Left colon (tissue), 2 donors: ENCODE measurements around the gene MYBPC2. TPM values are rescaled to one million over a fixed set of nuclear protein-coding genes. Genes with fewer than 3 reads are reported as not detected.

ENCODE experiments used
- ATAC-seq: fragments of 200-7000 bp; cut with Tn5 transposase; one replicate; pipeline ENCODE4 v1.9.1; 2020; ENCODE audit warnings: mild to moderate bottlenecking, moderate library complexity
- DNase-seq, 2 donors: peaks; one replicate each; pipeline ENCODE4 v3.0.0-alpha.2; 2020
- intact Hi-C, 2 donors: fragments of 100-400 bp; cut with DNase I in 1 of 2; cut with micrococcal nuclease in 1 of 2; formaldehyde crosslinking; loops; one replicate each; pipeline versions ENCODE4 v1.11.2 to v1.14.0; 2022; cut with DNase I, micrococcal nuclease
- total RNA-seq, 2 donors: library from RNA; stranded (reverse); fragmentation: NEBNext Ultra II Directional; extraction: Animal tissue kit (Norgen Biotek cat#: 25700); gene quantifications; one replicate each; pipeline ENCODE4 v1.2.1, GENCODE V29; 2021
- donor health status: DM: no; HTN: no; CAD: no.
- donor health status: DM: yes; HTN: yes; CAD: no.

The MYBPC2 gene
- total RNA-seq, 2 donors from 2014 or later, result 0.06 TPM; not detected in 1

DNA sequence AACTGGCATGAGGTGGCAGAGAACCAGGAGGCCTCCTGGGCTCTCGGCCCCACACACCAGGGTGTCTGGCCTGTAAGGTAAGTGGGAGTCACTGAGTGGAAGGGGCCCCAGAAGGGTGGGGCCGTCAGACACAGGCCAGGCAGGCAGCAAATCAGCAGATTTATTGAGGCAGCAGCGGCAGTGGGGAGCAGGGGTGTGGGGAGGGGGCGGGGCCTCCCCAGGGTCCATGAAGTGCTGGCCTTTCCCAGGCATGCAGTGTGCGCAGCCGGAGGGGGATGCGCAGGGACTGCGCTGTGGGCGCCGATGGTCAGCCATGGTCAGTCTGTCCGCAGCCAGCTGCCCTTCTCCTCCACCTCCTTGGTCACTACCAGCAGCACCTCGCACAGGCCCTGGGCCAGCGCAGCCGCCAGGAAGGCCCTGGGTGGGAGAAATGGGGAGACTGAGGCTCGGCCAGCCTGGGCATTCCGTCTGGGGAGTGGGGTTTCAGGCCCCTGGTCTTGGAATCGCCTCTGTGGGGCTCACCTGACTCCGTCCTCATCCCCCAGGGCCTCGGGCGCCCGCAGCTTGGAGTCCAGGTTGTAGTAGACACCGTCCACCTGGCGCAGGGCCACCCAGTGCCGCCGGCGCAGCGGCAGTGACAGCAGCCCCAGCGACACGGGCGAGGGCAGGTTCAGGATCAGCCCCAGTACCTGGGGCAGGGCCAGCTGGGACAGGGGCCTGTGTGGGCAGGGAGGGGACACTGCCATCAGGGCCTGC is 73.3 kb downstream of the MYBPC2 start:
- ATAC-seq (no peak), DNase-seq (no peak)
- intact Hi-C loops, result no loop called here

DNA sequence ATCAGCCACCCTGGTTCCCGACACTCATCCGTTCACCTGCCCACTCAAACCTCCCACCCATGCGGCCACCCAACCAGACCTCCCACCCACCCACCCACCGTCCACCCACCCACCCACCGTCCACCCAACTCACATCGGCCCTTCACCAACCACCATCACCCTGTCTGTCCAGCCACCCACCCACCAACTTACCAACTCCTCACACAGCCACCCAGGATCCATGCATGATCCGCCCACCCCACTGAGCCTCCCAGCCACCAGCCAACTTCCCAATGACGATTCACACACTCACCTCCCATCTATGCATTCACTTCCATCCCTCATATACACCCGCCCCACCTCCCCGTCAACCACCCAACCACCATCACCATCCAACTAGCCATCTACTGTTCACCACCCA is 74.0 kb downstream of the MYBPC2 start:
- intact Hi-C loops, result no loop called here
- ATAC-seq (no peak), DNase-seq (no peak)

DNA sequence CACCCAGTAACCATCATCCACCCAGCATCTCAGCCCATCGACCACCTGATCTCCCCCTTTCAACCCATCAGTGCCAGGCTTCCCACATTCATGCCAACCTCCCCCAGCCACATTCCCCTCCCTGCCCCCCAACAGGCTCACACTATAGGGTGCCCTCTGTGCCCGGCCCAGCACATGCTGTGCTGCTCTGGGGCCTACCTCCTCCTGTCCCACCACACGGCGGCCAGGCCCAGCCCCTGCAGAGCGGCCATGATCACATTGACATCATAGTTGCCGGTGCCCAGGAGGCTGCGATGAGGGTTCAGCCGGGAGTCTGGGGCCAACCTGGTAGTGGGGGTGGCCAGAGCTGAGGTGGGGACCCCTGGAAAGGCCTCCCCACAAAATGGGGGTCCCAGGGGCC is 74.7 kb downstream of the MYBPC2 start:
- DNase-seq, result no peak
- intact Hi-C loops, result no loop called here
- no peak for ATAC-seq

DNA sequence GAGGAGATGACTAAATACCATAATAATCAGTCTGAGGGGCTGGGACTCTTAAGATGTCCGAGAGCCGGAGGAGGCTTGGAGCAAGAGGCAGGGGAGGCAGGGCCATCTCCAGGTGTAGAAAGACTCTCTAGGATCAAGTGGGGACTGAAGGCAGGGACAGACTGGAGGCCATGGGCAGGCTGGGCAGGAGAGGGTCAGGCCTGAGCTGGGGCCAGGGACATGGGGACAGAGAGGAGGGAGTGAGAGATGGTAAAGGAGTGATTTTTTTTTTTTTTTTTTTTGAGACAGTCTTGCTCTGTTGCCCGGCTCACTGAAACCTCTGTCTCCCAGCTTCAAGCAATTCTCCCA is 76.1 kb downstream of the MYBPC2 start:
- intact Hi-C loops, result no loop called here
- ATAC-seq (no peak), DNase-seq (no peak)

DNA sequence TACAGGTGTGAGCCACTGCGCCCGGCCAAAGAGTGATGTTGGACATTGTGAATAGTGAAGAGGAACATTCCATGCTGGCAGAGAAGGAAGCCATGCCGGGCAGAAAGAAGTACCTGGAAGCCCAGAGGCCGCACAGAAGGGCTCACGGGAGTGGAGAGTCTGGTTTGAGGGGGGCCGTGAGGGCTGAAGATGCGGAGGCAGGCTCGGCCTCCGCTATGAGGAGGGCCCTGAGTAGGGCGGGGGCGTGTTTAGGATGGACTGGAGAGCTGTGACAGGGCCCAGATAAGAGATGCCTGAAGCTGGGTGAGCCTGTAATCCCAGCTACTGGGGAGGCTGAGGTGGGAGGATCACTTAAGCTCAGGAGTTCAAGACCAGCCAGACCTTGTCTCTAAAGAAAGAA is 76.7 kb downstream of the MYBPC2 start:
- intact Hi-C loops, result no loop called here
- no peak for ATAC-seq
- DNase-seq, result no peak

DNA sequence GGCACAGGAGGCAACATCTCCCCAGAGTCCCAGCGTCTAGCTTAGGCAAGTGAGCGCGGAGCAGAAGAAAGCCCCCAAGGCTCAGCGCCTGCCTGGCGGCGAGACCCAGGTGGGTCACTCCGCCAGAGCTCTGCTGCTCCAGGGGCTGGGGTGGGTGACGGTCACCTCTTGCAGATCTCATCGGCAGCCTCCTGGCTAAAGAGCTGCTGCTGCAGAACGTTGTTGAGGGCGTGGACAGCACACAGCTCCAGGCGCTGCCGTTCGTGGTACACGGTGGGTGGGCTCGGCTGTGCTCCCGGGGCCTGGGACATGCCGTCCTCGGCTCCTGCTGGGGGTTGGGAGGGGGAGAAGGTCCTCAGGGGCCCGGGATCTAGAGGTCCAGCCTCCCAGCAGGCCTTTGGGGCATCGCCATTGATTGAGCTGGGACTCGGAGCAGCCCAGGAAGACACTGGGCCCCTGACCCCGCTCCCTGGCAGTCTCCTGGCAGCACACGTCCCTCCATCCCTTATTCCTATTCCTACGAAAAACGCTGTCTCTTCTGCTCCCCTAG is 77.5 kb downstream of the MYBPC2 start:
- intact Hi-C loops, result no loop called here
- ATAC-seq (no peak), DNase-seq (peak in 1 of 2 donors; percentile 42)

DNA sequence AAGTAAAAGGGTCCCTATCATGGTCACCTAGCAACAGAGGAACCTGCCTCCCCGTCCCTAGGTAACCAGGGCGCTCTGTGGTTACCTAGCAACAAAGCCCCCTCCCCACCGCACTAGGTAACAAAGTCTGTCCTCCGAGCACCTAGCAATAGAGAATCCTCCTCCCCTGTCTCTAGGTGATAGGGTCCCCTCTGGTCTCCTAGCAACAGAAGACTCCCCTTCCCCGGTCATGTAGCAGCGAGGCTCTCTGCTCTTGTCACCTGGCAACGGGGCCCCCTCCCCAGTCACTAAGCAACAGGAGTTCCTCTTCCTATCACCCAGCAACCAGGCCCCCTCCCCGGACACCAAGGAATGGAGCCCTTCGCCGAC is 78.0 kb downstream of the MYBPC2 start:
- ATAC-seq, result no peak

DNA sequence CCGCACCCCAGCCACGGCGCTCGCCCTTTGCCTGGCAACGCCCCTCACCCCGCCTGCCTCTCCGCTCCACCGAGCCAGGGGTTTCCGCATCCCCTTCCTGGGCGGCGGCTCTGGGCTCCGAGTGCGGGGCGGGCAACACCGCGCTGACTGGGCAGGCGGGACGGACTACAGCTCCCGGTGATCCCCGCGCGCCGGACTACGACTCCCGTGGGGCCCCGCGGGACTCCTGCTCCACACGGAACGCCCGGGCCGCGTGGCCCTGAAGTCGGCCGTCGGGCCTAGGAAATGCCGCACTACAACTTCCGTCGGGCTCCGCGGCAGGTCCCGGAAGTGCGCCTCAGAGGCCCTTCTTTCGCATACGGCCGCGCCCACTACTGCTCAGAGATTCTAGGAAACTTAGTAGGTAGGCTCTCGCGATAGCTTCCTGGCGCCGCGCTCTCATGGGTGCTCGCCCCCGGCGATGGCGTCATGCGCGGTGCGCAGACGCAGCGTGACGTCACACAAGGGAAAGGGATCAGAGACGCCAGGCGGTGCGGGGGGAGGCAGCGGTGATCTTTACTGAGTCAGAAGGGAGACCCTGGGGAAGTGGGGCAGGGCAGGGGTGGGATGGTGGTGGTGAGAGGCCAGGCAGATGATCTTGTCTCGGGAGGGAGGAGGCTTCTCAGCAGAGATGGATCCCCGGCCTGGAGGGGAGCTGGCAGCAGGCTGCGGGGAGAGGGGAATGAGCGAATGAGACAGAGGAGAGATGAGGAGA is 78.6 kb downstream of the MYBPC2 start, which contains the start of gene JOSD2:
Gene JOSD2, minus strand, starts transcription at position 123 of the 754 bp plus-strand sequence. CDS start 760 bp downstream, outside the sequence.
- DNase-seq (peak; percentile 99), ATAC-seq (peak; percentile 88)
- intact Hi-C loops, result no loop called here

More for the DNA sequence above, 78.0 kb downstream of the MYBPC2 start:
- intact Hi-C loops, result no loop called here
- no peak for DNase-seq

DNA sequence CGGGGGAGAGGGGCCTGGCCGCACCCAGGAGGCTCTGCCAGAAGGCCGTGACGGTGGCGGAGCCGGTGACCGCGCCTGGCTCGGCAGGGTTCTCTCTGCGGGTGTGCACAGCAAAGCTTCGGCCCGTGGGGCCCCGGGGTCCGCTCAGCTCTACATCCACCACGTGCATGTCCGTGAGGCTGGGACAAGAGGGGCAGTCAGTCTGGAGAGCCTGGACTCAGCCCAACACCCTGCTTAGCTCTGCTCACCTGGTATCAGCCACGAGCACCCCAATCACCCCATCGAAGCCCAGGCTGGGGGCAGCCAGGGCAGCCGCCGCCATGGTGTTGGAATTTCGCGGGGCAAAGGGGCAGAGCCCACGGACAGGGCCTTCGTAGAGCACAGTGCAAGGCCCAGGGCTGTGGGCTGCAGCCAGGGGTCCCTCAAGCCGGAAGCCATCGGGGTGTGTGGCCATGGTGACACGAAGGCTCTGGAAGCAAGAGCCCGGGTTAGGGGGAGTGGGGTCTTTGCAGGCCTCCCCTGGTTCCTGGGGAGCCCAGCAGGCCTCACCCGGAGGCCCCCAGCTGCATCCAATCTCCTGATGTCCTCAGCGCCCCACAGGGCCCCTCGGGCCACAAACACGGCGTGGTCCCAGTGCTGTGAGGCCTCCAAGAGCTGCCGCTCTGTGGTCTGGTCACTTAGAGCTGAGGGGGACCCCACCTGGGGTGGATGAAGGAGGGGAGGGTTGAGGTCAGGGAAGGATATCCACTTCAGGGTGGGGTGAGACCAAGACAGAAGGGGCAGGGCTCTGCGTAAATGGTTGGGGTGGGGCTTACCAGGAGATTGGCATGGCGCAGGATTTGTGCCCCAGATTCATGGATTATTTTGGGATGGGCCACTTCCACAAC is 79.7 kb downstream of the MYBPC2 start:
- DNase-seq (peak in 1 of 2 donors; percentile 38), ATAC-seq (no peak)
- intact Hi-C loops, result no loop called here

DNA sequence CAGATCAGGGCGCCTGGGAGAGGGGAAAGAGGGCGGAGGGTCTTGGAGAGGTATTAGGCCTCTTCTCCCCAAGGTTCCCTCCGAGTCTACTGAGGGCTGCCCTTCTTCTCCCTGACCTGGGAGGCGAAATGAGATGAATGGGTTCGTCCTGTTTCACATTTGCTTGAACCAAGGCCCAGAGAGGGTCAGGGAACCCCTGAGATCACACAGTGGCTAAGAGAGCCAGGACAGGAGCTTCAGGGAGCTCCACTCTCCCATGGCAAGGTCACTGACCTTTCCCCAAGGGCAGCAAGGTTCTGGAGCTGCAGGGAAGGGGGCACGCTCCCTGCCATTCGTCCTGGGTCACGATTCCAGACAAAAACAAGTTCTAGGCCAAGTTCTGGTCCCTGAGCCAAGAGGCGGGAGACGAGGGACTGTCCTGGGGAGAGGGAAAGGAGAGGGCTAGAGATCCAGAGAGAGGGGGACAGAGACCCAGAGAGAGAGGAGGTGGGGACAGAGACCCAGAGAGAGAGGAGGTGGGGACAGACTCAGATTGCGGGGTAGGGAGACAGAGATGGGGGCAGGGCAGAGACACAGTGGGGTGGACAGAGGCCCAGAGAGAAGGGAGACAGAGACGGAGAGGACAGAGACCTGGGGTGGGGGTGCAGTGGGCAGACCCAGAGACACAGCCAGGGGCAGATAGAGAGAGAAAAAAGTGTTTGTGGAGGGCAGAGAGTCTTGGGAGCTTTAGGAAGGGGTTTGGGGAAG is 80.5 kb downstream of the MYBPC2 start:
- ATAC-seq (no peak), DNase-seq (no peak)
- intact Hi-C loops, result no loop called here

DNA sequence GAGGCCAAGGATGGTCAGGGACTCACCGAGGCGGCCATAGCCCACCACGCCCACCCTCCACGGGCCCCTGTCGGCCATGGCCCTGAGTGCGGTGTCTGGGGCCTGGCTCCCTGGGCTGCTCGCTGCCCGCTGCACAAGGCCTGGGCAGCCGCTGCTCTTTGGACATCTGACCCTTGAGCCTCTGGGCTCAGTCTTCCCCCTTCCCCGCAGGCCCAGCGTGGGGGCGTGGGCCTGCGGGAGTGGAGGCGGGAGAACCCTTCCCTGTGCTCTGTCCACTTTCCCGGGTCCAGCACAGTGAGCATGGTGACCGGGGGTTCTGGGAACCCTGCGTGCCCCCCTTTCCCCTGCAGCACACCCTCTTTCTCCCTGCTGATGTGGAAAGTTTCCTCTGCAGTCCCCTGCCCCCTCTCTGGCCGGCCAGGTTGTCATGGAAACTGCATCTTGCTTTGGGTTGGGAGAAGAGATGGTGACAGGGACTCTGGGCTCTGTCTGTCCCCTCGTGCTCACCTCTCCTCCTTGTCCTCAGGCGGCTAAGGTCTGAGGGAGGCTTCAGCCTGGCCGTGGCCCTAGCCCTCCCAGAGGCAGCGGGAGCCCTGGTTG is 81.2 kb downstream of the MYBPC2 start, which contains the start of gene ASPDH:
Gene ASPDH, minus strand, starts transcription at position 168 of the 600 bp plus-strand sequence. Its CDS starts 90 bp downstream, at position 78.
- no peak for DNase-seq
- ATAC-seq, result no peak
- intact Hi-C loops, result no loop called here

DNA sequence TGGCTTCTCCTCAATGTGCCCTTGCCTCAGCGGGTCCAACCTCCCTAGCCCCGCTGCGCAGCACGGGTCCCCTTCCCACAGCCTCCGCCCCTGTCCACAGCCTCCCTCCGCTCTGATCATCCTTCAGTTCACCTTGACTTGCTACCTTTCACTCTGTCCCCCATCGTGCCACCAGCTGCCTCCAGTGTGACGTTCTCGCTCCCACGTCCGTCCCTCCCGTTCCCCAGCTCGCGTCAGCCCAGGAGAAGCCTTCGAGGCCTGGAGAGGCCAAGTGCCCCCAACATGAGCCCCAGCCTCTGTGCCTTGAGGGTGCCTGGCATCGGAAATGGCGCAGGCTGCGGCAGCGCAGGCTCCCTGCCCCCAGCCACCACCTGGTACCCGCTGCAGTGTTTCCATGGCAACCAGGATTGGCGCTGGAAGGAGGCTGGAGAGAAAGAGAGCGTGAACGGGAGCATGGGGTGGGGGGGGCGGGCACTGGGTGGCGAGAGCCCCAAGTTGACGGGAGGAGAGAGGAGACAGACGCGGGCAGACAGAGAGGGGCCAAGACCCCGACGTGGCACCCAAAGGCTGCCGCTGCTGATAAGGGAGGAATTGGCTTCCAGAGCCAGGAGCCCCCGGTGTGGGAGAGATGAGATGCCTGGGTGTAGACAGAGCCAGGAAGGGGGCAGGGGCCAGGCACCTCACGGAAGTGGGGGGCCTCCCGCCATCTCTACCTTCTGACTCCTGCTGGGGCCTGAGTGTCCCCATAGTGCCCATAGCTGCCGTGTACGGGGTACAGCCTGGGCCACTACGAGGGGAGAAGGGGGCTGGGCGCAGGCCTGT is 81.9 kb downstream of the MYBPC2 start:
- ATAC-seq (no peak), DNase-seq (no peak)
- intact Hi-C loops, result no loop called here

DNA sequence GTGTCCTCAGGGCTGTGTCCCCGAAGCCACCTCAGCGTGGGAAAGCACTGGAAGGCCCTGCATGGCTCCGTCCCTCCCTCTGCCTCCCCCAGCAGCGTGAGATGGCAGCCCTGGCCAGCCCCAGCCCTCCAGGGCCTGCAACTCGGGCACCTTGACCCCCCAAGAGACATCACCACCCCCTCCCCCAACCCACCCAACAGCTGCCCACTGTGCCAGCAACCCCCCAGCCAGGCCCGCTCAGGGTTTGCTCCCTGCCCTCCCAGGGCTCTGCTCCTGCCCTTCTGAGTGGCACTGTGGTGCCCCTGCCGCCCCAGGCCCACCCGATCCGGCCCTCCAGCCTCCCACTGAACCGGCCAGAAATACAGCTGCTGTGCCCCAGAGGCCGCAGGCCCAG is 82.5 kb downstream of the MYBPC2 start:
- intact Hi-C loops, result no loop called here
- no peak for ATAC-seq
- DNase-seq, result no peak
